Measurements from ENCODE around the gene GTPBP3. TPM values are rescaled to one million over a fixed set of nuclear protein-coding genes. Genes with fewer than 3 reads are reported as not detected.
A peak's percentile ranks its signal among the peaks of the same experiment; 100 is the strongest.

GTPBP3 gene
- total and polyA plus RNA-seq, 9 of the 15 experiments (the other 6 are each of a cell fraction or from before 2014, with no cell fraction given) = 4.9 to 124 (median 22.6) TPM

DNA sequence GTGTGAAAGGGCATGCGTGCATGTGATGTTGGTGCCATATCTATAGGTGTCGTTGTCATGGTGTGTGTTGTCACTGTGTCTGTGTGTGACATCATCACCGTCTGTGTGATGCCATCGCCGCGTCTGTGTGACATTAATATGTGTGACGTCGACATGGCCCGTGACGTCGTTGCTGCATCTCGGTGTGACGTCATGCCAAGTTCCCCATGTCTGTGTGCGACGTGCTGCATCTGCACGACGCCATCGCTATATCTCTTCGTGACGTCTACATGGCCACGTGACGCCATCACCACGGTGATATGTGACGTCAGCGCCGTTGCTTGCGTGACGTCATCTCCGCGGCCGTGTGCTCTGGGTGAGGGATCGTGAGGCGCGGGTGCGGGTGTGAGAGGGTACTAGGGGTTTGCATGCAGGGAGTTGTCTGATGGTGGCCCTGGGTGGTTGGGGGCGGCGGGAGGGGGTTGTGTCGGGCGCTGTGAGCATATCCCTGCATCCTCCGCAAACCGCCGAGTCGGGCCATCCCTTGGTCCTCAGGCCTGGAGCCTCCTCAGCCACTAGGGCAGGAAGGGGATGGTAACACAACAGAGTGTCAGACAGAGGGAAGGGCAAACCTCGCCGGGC is 14.6 kb downstream of the GTPBP3 start (continued):
- peak; percentile 99 for TF ChIP-seq ATF2 (CRISPR knock-in tag; IDR thresholded peaks at IDR 0.05)
- no peak for TF ChIP-seq NELFE (IDR thresholded peaks at IDR 0.05; ENCODE audit: insufficient read depth, insufficient read length)
- peak; percentile 11; the same call in 1 of the 2 replicates for TF ChIP-seq DIDO1 (tag; IDR thresholded peaks at IDR 0.05; ENCODE audit: low read depth)
- TF ChIP-seq YBX1 (IDR thresholded peaks at IDR 0.05) = no peak
- TF ChIP-seq SMAD1 (IDR thresholded peaks at IDR 0.05; ENCODE audit: low read depth, low read length, partially characterized antibody) = no peak
- TF ChIP-seq SMAD3 (CRISPR knock-in tag; conservative IDR thresholded peaks at IDR 0.05) = no peak
- TF ChIP-seq TAL1 (IDR thresholded peaks at IDR 0.05) = no peak
- TF ChIP-seq KDM1A (IDR thresholded peaks at IDR 0.05) = peak; percentile 54 to 77; a peak in 3 of 4 replicates
- TF ChIP-seq HIVEP1 (CRISPR knock-in tag; IDR thresholded peaks at IDR 0.05) = no peak
- peak; percentile 59 for TF ChIP-seq RAD51 (IDR thresholded peaks at IDR 0.05; ENCODE audit: borderline replicate concordance, low read depth)
- TF ChIP-seq KLF16 (IDR thresholded peaks at IDR 0.05) = no peak
- TF ChIP-seq ID3 (CRISPR knock-in tag; IDR thresholded peaks at IDR 0.05) = no peak
- TF ChIP-seq ID3 (tag; IDR thresholded peaks at IDR 0.05) = peak; percentile 73; the same call in 1 of the 2 replicates
- TF ChIP-seq NCOA2 (IDR thresholded peaks at IDR 0.05; ENCODE audit: partially characterized antibody in 2 of 2) = no peak
- TF ChIP-seq, protein P1, sequence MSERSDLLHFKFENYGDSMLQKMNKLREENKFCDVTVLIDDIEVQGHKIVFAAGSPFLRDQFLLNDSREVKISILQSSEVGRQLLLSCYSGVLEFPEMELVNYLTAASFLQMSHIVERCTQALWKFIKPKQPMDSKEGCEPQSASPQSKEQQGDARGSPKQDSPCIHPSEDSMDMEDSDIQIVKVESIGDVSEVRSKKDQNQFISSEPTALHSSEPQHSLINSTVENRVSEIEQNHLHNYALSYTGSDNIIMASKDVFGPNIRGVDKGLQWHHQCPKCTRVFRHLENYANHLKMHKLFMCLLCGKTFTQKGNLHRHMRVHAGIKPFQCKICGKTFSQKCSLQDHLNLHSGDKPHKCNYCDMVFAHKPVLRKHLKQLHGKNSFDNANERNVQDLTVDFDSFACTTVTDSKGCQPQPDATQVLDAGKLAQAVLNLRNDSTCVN (CRISPR knock-in tag; IDR thresholded peaks at IDR 0.05) = no peak
- peak; percentile 77 for TF ChIP-seq CEBPG (CRISPR knock-in tag; IDR thresholded peaks at IDR 0.05)
- no peak for TF ChIP-seq CEBPG (tag; conservative IDR thresholded peaks at IDR 0.05 in 1 of 2, IDR thresholded peaks at IDR 0.05 in 1 of 2)
- no peak for TF ChIP-seq PKNOX1 (IDR thresholded peaks at IDR 0.05)
- TF ChIP-seq MTA1 (IDR thresholded peaks at IDR 0.05; ENCODE audit: borderline replicate concordance) = peak; percentile 79; the same call in 1 of the 2 replicates
- TF ChIP-seq BHLHE40 (IDR thresholded peaks at IDR 0.05; ENCODE audit: low read length) = 0 out of 2 replicates have a peak, but pooled peaks have one; percentile 19
- TF ChIP-seq NR2F6 (CRISPR knock-in tag; IDR thresholded peaks at IDR 0.05) = no peak
- no peak for TF ChIP-seq ZNF449 (CRISPR knock-in tag; IDR thresholded peaks at IDR 0.05)
- no peak for TF ChIP-seq ZNF79 (CRISPR knock-in tag; IDR thresholded peaks at IDR 0.05; ENCODE audit: low read depth)
- no peak for TF ChIP-seq LCOR (CRISPR knock-in tag; IDR thresholded peaks at IDR 0.05)
- TF ChIP-seq NONO (IDR thresholded peaks at IDR 0.05; ENCODE audit: low read depth in 2 of 2, low read length in 1 of 2) = no peak
